ENCODE results near the gene RTEL1. TPM values are rescaled to one million over a fixed set of nuclear protein-coding genes. Genes with fewer than 3 reads are reported as not detected.

The RTEL1 gene
- polyA plus RNA-seq, 1 of the 3 experiments (the other 2 are of a cell fraction) = 9.9 TPM

- TF ChIP-seq ZBTB33 (IDR thresholded peaks at IDR 0.05; ENCODE audit: borderline replicate concordance, low read depth) = no peak
- no peak for TF ChIP-seq GABPA (IDR thresholded peaks at IDR 0.05; ENCODE audit: low read depth)
- no peak for TF ChIP-seq FOXJ3 (CRISPR knock-in tag; IDR thresholded peaks at IDR 0.05)
- no peak for TF ChIP-seq GATA2 (CRISPR knock-in tag; IDR thresholded peaks at IDR 0.05)
- TF ChIP-seq EZH2phosphoT487 (IDR thresholded peaks at IDR 0.05; ENCODE audit: borderline replicate concordance, low read depth) = no peak
- TF ChIP-seq USF1 (IDR thresholded peaks at IDR 0.05; ENCODE audit: borderline replicate concordance, low read depth) = no peak
- TF ChIP-seq SIN3A (IDR thresholded peaks at IDR 0.05; ENCODE audit: borderline replicate concordance, low read depth, low read length) = no peak
- TF ChIP-seq TCF12 (IDR thresholded peaks at IDR 0.05) = no peak
- no peak for TF ChIP-seq MEF2A (IDR thresholded peaks at IDR 0.05; ENCODE audit: borderline replicate concordance, low read depth)
Observed at GRCh38 chr20:63694584-63695423, 36.7 kb downstream of the RTEL1 start (continued).

- H4K20me1 ChIP-seq (ENCODE audit: insufficient read depth) = no peaks in the 10 kb centered on the region
- POLR2A ChIA-PET = interaction anchor here (1.1 to 3.4 kb wide), 2 partner anchors 12 to 32 kb away, joined by 4 to 22 read pairs; partner anchors contain the start of genes ARFRP1 and ZGPAT
- H3F3A ChIP-seq (replicated peaks; ENCODE audit: insufficient read depth) = no peaks in the 10 kb centered on the region
- no peak overlapping the region for H2AFZ ChIP-seq (ENCODE audit: low read depth)
- no peak overlapping the region for H3K4me3 ChIP-seq (ENCODE audit: low read depth in 2 of 2, low read length in 1 of 2)
- no peak overlapping the region for H3K4me2 ChIP-seq
- TF ChIP-seq USF1 (IDR thresholded peaks at IDR 0.05; ENCODE audit: borderline replicate concordance, low read depth) = no peak
- DNase-seq = peak; percentile 41
- no peaks in the 10 kb centered on the region for H3K27me3 ChIP-seq (ENCODE audit: insufficient read depth)
- 92% methylated on average over 12 of the region's 25 CpGs for WGBS (ENCODE audit: low lambda C conversion rate)
- CTCF ChIA-PET = no interaction called here
- H3K36me3 ChIP-seq (replicated peaks in 1 of 2; ENCODE audit: control insufficient read depth in 1 of 2, insufficient read depth in 2 of 2, low read length in 1 of 2) = peaks cover 0 to 9% of the 10 kb centered on the region in 2 experiments
- H3K9ac ChIP-seq = no peak overlapping the region
- peak overlapping the region in 1 of 2 experiments; percentile 47; a peak in 1 of 4 replicates for H3K27ac ChIP-seq (ENCODE audit: low read depth in 2 of 2, low read length in 1 of 2)
- no peaks in the 10 kb centered on the region for H3K79me2 ChIP-seq (ENCODE audit: insufficient read depth)
- no peaks in the 10 kb centered on the region for H3K9me2 ChIP-seq
- H3K9me3 ChIP-seq = no peaks in the 10 kb centered on the region
- peaks cover 19 to 22% of the 10 kb centered on the region in 2 experiments; a peak in 3 of 4 replicates for H3K4me1 ChIP-seq (ENCODE audit: control insufficient read depth in 1 of 2, insufficient read depth in 2 of 2, low read depth in 1 of 2, low read length in 1 of 2)
Observed at GRCh38 chr20:63695424-63696305, 37.6 kb downstream of the RTEL1 start.

All from SK-N-SH (cell line).